ENCODE measurements around the gene KICS2.
"Not testable (repeated sequence)": the region's sequence is repeated elsewhere in the genome, so short reads cannot be mapped to it uniquely, and the experiment has no call there.

Gene KICS2

GRCh38 chr12:64222009-64222765 lies at the start of gene KICS2:
Gene KICS2 (minus strand): TSS chr12:64222296. CDS start chr12:64222237, 59 bp downstream.
- DNase-seq = peak; percentile 80 to 88

- no peak for DNase-seq
Measured at GRCh38 chr12:64270411-64270810, 48.3 kb upstream of the KICS2 start.

DNA sequence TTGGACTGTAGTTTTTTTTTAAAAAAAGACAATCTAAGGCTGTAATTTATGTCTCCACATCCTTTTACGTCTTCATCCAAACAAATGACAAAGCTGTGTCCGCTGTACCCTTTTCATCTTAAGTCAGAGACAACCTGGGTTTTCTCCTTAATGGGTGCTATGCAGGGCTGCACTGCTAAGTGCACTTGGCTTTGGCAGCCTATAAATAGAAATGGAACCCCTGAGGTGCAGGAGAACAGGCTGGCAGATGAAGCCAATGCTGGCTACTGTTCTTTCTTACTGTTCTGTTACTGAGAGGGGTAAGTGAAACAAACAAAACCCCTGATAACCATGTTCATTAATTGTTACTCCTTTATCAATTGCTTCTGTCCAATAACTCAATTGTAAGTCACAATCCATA lies 47.1 kb upstream of the KICS2 start:
- no peak for DNase-seq

DNA sequence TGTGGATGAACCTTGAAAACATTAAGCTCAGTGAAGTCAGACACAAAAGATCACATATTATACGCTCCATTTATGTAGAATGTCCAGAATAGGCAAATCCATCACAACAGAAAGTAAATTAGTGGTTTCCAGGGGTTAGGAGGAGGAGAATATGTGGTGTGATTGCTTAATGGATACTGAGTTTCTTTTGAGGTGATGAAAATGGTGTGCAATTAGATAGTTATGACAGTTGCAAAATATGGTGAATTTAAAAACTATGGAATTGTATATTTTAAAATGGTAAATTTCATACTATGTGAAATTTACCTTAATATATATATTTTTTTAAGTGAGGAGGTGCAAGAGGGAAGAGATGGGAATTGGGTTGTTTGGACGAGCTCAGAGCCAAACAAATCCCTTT lies 46.3 kb upstream of the KICS2 start:
- no peak for DNase-seq

DNA sequence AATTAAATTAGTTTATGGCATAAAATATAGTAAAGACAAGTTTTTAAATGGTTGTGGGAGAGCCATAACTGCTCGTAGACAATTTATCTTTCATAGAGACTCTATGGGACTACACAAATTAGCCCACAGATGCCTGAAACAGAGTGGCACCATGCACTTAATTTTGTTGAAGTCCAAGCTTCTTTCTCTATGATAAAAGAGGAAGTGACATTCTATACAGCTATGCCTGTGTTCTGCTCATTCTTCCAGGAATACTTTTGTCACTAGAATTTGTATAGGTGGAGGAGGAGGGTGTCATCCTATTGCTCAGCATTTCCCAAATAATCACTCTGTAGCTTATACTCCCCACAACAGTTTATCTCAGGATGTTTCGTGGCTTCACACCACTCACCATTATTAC lies 43.7 kb upstream of the KICS2 start:
- no peak for DNase-seq

DNA sequence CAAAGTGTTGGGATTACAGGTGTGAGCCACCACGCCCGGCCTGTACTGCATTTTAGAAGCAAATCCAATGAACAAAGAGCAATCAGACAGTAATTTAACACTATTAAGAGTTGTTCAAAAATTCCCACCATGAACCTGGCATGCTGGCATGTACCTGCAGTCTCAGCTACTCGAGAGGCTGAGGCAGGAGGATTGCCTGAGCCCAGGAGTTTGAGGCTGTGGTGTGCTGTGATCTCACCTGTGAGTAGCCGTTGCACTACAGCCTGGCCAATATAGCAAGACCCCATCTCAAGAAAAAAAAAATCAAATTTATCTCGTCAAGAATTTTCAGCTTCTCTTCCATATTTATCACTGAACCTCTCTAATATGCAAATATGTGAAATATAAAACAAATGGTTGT lies 39.7 kb upstream of the KICS2 start:
- DNase-seq = no peak

GRCh38 chr12:64258576-64258975 lies 36.5 kb upstream of the KICS2 start:
- no peak for DNase-seq

DNA sequence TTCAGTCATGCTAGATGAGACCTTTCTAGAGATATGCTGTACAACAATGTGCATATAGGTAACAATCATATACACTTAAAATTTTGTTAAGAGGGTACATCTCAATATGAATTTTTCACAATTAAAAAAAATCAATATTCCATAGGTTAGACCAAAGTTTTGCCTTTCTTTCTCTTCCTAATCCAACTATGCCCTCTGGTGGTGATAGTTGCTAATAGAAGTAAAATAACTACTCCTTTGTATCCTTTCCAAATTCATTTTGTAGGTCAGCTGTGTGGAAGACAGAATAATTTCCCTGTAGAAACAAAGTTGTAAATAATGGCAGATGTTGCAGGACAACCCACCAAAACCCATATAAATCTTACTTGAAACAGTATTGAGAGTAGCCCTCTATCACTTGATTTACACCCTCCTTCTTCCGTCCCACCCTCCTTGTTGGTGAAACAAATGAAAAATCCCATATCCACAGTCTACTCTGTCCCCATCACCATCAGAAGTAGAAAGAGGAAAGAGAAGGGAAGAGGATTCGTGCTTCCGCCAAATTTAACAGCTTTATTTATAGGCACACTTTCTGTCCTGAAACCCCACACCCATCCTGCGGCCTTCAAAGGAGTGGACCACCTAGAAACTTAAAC lies 34.2 kb upstream of the KICS2 start:
- DNase-seq = peak; percentile 8 to 52

- no peak for DNase-seq
Measured at GRCh38 chr12:64255249-64255648, 33.2 kb upstream of the KICS2 start.

- no peak for DNase-seq
Measured at GRCh38 chr12:64253356-64253755, 31.3 kb upstream of the KICS2 start.

DNA sequence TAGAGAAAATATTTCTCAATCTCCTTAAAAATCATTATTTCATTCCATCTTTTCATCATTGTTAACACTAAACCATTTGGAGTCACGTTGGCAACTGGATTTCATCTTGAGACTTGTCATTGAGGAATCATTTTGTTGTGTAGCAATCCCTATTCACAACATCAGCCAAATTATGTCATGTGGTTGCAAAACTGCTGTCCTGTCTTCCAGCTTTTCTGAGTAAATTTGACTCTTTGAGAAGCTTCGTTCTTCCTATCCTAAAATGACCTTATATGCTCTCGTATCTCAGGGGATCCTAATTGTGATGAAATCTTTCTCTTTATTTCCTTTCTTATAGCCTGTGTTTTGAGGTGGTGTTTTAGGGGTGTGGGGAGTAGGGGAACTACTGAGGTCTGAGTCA lies 30.6 kb upstream of the KICS2 start:
- no peak for DNase-seq

- DNase-seq = no peak
Measured at GRCh38 chr12:64243809-64244208, 21.7 kb upstream of the KICS2 start.

GRCh38 chr12:64240781-64241180 lies 18.7 kb upstream of the KICS2 start:
- no peak for DNase-seq

DNA sequence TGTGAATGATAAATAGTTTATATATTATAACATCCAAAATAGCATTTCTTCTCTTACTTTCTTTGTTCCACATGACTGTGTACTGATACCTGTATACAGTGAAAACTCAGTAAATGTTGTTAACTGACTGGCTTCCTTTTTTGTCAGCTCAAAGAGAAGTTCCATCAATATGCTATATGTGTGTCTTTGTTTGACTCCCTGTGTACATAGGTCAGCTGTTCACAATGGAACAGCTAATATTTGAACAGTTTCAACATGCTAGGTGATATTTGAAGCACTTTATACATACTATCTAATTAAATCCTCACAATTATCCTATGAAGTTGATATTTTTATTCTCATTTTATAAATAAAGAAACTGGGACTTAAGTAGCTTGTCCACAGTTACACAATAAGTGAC lies 15.3 kb upstream of the KICS2 start:
- DNase-seq = no peak

DNA sequence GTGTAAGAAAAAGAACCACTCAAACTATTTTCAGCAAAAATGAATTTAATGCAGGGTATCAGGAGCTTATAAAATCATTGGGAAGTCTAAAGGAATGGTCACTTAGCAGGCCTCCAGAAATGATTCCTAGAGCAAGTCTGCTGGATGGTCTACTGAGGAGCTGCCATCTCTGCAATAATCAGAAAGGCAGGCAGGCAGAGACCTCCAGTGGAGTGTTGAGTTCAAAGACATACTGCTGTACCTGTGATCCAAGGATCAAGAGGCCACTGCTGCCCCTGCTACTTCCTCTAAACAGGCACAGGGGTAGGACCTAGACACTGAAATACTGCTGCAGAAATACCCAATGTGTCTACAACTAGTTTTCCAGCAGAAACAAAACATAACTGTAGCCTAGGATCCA lies 14.5 kb upstream of the KICS2 start:
- no peak for DNase-seq

GRCh38 chr12:64232196-64232595 lies 10.1 kb upstream of the KICS2 start:
- no peak for DNase-seq

GRCh38 chr12:64229796-64230195 lies 7.7 kb upstream of the KICS2 start:
- no peak for DNase-seq

DNA sequence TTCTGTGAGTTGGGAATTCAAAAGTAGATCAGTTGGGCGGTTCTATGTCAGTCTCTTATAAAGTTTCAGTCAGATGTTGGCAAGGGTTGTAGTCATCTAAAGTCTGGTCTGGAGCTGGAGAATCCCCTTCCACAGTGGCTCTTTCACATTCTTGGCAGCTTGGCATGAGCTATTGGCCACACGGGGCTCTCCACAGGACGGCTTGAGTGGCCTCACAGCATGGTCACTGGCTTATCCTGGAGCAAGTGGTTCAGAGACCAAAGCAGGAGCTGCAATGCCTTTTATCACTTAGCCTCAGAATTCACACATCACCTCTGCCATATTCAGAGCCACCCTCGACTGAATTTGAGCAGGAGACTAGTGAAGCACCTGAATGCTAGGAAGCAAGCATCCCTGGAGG lies 7.1 kb upstream of the KICS2 start:
- DNase-seq = no peak

GRCh38 chr12:64225626-64226025 lies 3.5 kb upstream of the KICS2 start:
- DNase-seq = no peak

GRCh38 chr12:64221651-64222008 lies 466 bp downstream of the KICS2 start:
- DNase-seq = peak; percentile 67 to 69

DNA sequence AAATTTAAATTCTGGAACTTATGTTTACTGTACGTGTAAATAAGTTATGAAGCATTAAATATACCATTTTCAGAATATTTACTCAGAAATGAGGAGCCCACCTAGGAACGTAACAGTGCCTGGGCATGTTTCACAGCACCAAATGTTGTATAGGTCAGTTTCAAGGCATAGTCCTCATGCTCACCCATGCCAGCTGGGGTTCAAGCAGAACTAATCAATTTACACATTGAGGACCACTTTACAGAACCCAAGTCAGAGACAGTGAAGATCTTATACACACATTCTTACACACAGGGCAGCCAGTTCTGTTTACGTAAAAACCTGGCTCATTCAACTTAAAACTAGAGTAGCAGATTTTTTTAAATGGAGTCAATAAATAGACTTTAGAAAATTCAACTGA lies 2.0 kb downstream of the KICS2 start:
- DNase-seq = no peak

DNA sequence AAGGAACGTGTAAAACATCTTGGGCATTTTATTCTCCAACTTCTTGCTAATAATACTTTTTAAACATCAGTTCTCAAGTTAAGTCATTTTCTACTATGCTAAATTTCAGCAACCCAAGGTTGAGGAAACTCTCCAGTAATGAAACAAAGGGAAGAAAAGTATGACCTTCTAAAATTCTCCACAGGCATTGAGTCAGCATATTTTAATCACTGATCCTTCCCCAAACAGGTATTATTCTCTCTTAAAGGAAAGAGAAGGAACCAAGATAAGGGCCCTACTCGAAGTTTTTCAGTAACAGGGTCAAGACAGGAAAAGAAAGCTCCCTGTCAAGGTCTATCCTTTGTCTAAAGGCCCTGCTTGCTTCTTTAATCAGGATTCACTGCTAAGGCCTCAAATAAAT lies 3.0 kb downstream of the KICS2 start:
- DNase-seq = no peak

- DNase-seq = no peak
Measured at GRCh38 chr12:64218597-64218996, 3.5 kb downstream of the KICS2 start.

DNA sequence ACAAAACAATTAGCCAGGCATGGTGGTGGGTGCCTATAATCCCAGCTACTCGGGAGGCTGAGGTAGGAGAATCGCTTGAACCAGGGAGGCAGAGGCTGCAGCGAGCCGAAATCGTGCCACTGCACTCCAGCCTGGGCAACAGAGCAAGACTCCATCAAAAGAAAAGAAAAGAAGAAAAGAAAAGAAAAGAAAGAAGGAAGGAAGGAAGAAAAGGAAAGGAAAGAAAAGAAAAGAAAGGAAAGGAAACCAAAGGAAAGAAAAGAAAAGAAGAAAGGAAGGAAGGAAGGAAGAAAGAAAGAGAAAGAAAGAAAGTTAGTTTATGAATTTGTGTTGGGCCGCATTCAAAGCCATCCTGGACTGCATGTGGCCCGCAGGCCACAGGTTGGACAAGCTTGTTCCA lies 4.5 kb downstream of the KICS2 start:
- not testable (repeated sequence) for DNase-seq

GRCh38 chr12:64216239-64216638 lies 5.9 kb downstream of the KICS2 start:
- DNase-seq = no peak
